CD4-positive, alpha-beta T cell treated with Interleukin-4 for 1 hour (primary cell): ENCODE results near the gene ATF4.
A peak's percentile ranks its signal among the peaks of the same experiment; 100 is the strongest.

ENCODE experiments used
- DNase-seq, 2 donors: peaks; one replicate each; pipeline ENCODE4 v3.0.0-alpha.2; 2020 to 2022

The ATF4 gene, protein sequence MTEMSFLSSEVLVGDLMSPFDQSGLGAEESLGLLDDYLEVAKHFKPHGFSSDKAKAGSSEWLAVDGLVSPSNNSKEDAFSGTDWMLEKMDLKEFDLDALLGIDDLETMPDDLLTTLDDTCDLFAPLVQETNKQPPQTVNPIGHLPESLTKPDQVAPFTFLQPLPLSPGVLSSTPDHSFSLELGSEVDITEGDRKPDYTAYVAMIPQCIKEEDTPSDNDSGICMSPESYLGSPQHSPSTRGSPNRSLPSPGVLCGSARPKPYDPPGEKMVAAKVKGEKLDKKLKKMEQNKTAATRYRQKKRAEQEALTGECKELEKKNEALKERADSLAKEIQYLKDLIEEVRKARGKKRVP

DNA sequence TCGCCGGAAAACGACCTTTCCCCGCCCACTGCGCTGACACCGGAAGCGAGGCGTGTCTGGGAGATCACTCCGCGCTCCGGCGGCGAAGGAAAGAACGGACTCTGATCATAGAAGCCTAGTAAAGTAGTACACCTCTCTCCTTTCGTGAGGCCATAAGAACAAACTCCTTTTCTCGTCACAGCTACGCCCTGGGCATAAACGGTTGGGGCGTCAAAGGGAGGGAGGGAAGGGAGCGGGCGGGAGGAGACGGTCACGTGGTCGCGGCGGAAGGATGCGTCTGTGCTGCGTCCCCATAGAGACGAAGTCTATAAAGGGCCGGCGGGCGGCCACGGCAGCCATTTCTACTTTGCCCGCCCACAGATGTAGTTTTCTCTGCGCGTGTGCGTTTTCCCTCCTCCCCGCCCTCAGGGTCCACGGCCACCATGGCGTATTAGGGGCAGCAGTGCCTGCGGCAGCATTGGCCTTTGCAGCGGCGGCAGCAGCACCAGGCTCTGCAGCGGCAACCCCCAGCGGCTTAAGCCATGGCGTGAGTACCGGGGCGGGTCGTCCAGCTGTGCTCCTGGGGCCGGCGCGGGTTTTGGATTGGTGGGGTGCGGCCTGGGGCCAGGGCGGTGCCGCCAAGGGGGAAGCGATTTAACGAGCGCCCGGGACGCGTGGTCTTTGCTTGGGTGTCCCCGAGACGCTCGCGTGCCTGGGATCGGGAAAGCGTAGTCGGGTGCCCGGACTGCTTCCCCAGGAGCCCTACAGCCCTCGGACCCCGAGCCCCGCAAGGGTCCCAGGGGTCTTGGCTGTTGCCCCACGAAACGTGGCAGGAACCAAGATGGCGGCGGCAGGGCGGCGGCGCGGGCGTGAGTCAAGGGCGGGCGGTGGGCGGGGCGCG, at the start of gene ATF4:
TSS of gene ATF4 (plus strand) at position 337 of the 880 bp plus-strand sequence. CDS start 884 bp downstream, outside the sequence.
- DNase-seq, result peak in 1 of 2 donors; percentile 98

- no peak for DNase-seq
Observed at GRCh38 chr22:39471381-39472141, 48.8 kb upstream of the ATF4 start.

DNA sequence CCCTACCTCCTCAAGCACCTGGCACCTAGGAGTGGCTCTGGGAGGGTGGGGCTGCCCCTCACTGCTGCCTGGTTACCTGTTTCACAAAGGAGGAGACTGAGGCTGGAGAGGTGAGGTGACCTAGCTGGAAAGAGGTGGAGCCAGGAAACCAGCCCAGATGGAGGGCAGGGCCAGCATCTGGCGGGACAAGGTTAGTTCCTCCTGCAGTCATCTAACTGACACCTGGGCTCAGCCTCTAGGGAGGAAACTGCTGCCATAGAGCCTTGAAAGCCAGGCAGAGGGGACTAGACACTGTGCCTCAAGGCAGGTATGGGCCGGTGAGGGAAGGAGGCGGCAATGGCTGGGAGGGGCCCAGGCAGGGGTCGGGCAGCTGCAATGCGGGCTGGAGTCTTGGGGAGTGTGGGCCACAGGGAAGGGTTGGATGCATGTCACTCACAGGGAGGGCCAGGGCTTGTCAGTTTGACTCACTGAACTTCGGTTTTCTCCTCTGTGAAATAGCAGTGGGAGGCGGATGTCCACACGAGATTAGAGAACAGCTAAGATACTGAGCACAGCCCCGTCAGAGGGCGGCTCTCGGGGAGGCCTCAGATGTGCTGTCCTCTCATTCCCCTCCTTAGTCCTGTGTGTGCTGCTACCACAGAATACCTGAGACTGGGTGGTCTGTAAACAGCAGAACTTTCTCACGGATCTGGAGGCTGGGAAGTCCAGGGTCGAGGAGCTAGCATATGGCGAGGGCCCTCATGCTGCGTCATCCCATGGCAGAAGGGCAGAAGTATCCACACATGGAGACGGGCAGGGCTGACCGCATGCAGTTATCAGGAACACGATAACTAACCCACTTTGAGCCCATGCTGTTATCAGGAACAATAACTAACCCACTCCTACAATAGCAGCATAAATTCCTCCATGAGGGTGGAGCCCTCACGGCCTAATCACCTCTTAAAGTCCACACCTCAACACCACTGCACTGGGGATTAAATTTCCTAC, 47.5 kb upstream of the ATF4 start:
- DNase-seq, result no peak

- DNase-seq, result no peak
Observed at GRCh38 chr22:39473851-39474250, 46.5 kb upstream of the ATF4 start.

DNA sequence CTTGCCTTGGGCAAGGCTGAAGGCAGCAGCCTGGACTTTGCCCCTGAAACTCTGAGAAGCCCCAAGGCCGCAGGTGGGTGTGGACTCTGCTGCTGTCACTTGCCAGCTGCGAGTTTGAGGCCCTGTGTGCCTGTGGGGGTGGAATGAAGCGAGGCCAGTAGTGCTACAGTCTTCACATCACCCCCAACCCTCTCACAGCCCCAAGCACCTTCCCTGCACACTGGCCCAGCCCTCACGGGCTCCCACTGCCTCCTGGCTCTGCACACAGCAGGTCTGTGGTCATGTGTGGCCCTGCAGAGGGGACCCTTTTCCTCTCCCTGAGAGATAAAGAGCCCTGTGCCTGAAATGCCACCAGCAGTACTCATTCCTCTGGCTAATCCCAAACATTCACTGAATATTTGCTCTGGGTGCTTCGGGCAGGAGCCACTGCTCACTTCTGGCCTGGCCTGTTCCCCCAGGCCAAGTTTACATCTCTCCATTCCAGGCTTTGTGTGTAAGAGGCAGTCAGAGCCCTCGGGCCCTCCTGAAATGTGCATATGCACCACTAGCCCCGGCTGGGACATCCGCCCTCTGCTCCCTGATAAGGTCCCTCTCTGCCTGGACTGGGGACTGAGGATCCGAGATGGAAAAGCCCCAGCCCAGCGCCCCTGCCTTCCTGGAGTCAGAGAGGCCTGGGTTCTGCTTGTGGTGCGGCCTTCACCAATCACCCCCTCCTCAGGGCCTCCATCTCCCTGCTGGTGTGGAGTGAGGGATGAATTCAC, 45.8 kb upstream of the ATF4 start:
- no peak for DNase-seq

GRCh38 chr22:39475337-39475736, 45.0 kb upstream of the ATF4 start:
- DNase-seq, result no peak

DNA sequence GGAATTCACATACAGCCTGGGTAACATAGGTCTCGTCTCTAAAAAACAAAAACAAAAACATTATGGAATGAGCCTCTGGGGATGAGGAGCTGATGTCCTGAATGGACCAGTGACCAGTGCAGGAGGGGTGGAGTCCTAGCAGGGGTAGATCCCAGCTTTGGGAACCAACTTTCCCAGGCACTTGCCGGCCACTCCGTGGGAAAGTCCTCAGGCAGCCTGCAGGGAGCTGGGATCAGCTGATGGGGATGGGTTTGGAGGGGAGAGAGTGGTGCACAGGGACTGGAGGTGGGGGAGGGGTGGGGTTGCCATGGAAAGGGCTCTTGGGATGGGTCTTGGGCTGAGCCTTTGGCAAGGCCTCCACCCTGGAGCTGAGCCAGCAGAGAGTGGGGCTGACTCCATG, 44.5 kb upstream of the ATF4 start:
- no peak for DNase-seq

DNA sequence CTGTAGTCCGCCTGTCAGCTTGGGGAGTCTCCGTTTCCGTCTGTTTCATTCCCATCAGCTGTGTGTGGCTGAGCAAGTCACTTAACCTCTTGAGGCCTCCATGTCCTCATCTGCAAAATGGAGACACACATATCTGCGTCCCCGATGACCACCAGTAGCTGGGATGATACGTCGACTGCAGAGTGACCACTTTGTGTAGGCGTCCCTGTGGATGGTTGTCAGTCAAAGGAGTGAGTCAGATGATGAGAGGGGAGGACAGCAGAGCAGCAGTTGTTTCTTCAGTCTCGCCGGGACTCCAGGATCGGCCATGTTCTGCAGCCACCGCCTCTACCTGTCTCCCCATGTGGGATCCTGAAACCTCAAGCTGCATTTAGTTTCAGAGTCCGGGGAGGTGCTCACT, 43.7 kb upstream of the ATF4 start:
- no peak for DNase-seq

- no peak for DNase-seq
Observed at GRCh38 chr22:39477542-39477941, 42.8 kb upstream of the ATF4 start.

GRCh38 chr22:39478441-39478850, 41.9 kb upstream of the ATF4 start:
- no peak for DNase-seq

GRCh38 chr22:39479254-39479653, 41.1 kb upstream of the ATF4 start:
- no peak for DNase-seq

DNA sequence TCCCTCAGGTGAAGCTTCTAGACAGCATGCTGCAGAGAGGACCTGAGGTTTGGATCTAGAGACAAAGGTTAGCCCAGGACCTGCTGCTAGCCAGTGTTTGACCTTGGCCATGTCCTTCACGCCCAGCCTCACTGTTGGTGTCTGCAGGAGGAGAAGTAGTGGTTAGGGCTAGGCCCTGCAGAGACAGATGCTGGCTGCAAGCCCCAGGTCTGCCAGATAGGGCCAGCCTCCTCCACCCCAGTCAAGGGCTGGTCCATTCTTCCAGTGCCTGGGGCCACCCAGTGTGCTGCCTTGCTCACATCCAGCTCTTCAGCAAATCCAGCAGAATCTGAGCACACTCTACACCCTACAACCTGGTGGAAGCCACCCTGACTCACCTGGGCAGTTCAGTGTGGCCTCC, 39.8 kb upstream of the ATF4 start:
- DNase-seq, result no peak

DNA sequence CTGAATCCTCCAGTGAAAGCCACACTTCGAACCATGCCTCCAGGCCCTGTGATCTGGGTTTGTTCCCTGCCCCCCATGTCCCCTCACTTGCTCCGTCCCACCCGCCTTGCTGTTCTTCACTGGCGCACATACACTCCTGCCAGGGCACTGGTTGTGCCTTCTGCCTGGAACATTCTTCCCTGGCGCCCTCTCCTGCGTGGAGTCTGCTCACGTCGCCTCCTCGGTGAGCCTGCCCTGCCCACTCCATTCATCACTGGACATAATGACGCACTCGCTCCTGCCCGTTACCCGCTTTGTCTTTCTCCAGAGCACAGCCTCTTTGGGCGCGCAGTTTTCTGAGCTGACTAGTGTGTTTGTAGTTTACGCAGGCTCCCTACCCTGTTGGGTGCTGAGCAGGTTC, 39.3 kb upstream of the ATF4 start:
- DNase-seq, result no peak

- DNase-seq, result no peak
Observed at GRCh38 chr22:39481595-39481994, 38.8 kb upstream of the ATF4 start.

GRCh38 chr22:39482768-39483167, 37.6 kb upstream of the ATF4 start:
- no peak for DNase-seq

DNA sequence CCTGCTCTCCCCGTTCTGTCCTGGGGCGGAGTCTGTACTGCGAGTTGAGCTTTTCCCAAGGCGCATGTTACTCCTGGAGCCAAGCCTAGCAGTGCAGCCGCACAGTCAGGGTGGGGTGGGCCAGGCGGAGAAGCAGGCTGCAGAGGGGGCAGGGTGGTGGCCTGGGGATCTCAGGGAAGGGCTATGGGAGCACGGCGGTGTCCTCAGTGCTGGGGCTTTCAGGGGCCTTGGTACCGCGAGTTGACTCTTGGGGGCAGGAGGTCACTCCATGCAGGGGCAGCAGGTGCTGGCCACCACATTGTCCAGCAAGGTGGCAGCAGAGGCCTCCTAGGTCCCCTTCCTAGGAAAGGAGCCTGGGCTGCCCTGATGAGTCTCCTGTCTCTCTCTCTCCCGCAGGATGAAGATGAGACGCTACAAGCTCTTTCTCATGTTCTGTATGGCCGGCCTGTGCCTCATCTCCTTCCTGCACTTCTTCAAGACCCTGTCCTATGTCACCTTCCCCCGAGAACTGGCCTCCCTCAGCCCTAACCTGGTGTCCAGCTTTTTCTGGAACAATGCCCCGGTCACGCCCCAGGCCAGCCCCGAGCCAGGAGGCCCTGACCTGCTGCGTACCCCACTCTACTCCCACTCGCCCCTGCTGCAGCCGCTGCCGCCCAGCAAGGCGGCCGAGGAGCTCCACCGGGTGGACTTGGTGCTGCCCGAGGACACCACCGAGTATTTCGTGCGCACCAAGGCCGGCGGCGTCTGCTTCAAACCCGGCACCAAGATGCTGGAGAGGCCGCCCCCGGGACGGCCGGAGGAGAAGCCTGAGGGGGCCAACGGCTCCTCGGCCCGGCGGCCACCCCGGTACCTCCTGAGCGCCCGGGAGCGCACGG, 33.2 kb upstream of the ATF4 start:
- no peak for DNase-seq

- no peak for DNase-seq
Observed at GRCh38 chr22:39487826-39488520, 32.4 kb upstream of the ATF4 start.

DNA sequence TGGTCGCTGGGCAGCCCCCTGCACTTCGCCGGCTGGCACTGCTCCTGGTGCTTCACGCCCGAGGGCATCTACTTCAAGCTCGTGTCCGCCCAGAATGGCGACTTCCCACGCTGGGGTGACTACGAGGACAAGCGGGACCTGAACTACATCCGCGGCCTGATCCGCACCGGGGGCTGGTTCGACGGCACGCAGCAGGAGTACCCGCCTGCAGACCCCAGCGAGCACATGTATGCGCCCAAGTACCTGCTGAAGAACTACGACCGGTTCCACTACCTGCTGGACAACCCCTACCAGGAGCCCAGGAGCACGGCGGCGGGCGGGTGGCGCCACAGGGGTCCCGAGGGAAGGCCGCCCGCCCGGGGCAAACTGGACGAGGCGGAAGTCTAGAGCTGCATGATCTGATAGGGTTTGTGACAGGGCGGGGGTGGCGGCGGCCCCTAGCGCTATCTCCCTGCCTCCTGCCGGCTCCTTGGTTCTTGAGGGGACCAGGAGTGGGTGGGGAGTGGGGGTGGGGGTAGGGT, 31.7 kb upstream of the ATF4 start:
- no peak for DNase-seq
